IMR-90 (cell line): ENCODE results near the gene NEK11. TPM values are rescaled to one million over a fixed set of nuclear protein-coding genes. Genes with fewer than 3 reads are reported as not detected.

Experiments
- ATAC-seq: fragments of 200-7000 bp; cut with Tn5 transposase; 2 replicates; pipeline ENCODE4 v1.9.1; 2020; ENCODE audit warnings: low read depth, mild to moderate bottlenecking, moderate library complexity
- BruUV-seq: library from RNA; stranded (reverse); fragments of 400-500 nt; replicated peaks from 2 replicates; lab custom pipeline; 2021; lab: Mats Ljungman, UMichigan
- CTCF ChIA-PET: fragments of 300-600 bp; formaldehyde crosslinking; extraction: SDS; loops from one replicate; lab custom pipeline; 2021; ENCODE audit warnings: antibody characterized with exemption; lab: Yijun Ruan, JAX
- POLR2A ChIA-PET: fragments of 300-600 bp; sonication (Branson Sonifier 250); formaldehyde crosslinking; loops from one replicate; lab custom pipeline; 2022; ENCODE audit warnings: antibody characterized with exemption; ENCODE audit not compliant: unreplicated experiment; lab: Charles Lee
- DNase-seq: peaks from one replicate; pipeline ENCODE4 v3.0.0; 2013
- H2AFZ ChIP-seq: replicated peaks from 2 replicates; pipeline ENCODE3; 2013; ENCODE audit warnings: low read length, mild to moderate bottlenecking; ENCODE audit not compliant: poor library complexity
- H2AK5ac ChIP-seq: 2 replicates; pipeline ENCODE4 v1.6.1; 2013; ENCODE audit warnings: low read depth, low read length, inconsistent platforms
- H2AK9ac ChIP-seq: replicated peaks from 2 replicates; pipeline ENCODE3; 2013; ENCODE audit warnings: mild to moderate bottlenecking, low read depth, low read length, moderate library complexity; ENCODE audit not compliant: poor library complexity
- H2BK120ac ChIP-seq: 2 replicates; pipeline ENCODE4 v1.6.1; 2013; ENCODE audit warnings: low read depth, low read length, inconsistent platforms
- H2BK15ac ChIP-seq: 3 replicates; pipeline ENCODE4 v1.6.1; 2013; ENCODE audit warnings: low read depth, low read length, inconsistent platforms
- H2BK20ac ChIP-seq: 2 replicates; pipeline ENCODE4 v1.6.1; 2013; ENCODE audit warnings: low read depth, mild to moderate bottlenecking, inconsistent platforms, low read length, moderate library complexity
- H2BK5ac ChIP-seq: 2 replicates; pipeline ENCODE4 v1.6.1; 2013; ENCODE audit warnings: mild to moderate bottlenecking, low read depth, low read length, inconsistent platforms; ENCODE audit not compliant: poor library complexity, severe bottlenecking
- H3K14ac ChIP-seq: replicated peaks from 2 replicates; pipeline ENCODE4 v1.6.1; 2013; ENCODE audit warnings: low read depth, low read length, inconsistent platforms
- H3K18ac ChIP-seq: 2 replicates; pipeline ENCODE4 v1.6.1; 2013; ENCODE audit warnings: low read depth, low read length, control low read depth
- H3K23ac ChIP-seq: 2 replicates; pipeline ENCODE4 v1.6.1; 2013; ENCODE audit warnings: low read depth, low read length, inconsistent platforms
- H3K27ac ChIP-seq: 2 replicates; pipeline ENCODE4 v1.5.1; 2013; ENCODE audit warnings: mild to moderate bottlenecking, control low read depth, low read length; ENCODE audit not compliant: insufficient read depth
- H3K27me3 ChIP-seq: 2 replicates; pipeline ENCODE4 v1.6.1; 2013; ENCODE audit warnings: low read length; ENCODE audit not compliant: control insufficient read depth, insufficient read depth
- H3K36me3 ChIP-seq: 2 replicates; pipeline ENCODE4 v1.6.1; 2013; ENCODE audit warnings: low read length, mixed read lengths; ENCODE audit not compliant: control insufficient read depth, insufficient read depth
- H3K4ac ChIP-seq: 2 replicates; pipeline ENCODE4 v1.6.1; 2013; ENCODE audit warnings: low read depth, low read length, inconsistent platforms
- H3K4me1 ChIP-seq: 2 replicates; pipeline ENCODE4 v1.6.1; 2013; ENCODE audit warnings: low read length, mixed read lengths; ENCODE audit not compliant: control insufficient read depth, insufficient read depth
- H3K4me2 ChIP-seq: 2 replicates; pipeline ENCODE4 v1.6.1; 2013; ENCODE audit warnings: low read depth, mild to moderate bottlenecking, control low read depth, low read length, moderate library complexity
- H3K4me3 ChIP-seq: 2 replicates; pipeline ENCODE4 v1.5.1; 2013; ENCODE audit warnings: low read depth, mild to moderate bottlenecking, control low read depth, low read length, moderate library complexity; ENCODE audit not compliant: insufficient read depth
- H3K56ac ChIP-seq: 2 replicates; pipeline ENCODE4 v1.6.1; 2013; ENCODE audit warnings: low read length, inconsistent platforms; ENCODE audit not compliant: insufficient read depth; ENCODE audit errors: extremely low read depth
- H3K79me1 ChIP-seq, 2 experiments: 2 replicates each; pipeline ENCODE4 v1.6.1; 2013; ENCODE audit warnings: low read length in 2 of 2, inconsistent platforms in 1 of 2, low read depth in 1 of 2
- H3K9ac ChIP-seq: 2 replicates; pipeline ENCODE4 v1.6.1; 2013; ENCODE audit warnings: low read depth, low read length, control low read depth
- H3K9me1 ChIP-seq: 2 replicates; pipeline ENCODE4 v1.6.1; 2013; ENCODE audit warnings: low read length, inconsistent platforms; ENCODE audit not compliant: insufficient read depth
- H3K9me3 ChIP-seq: 2 replicates; pipeline ENCODE4 v1.6.1; 2013; ENCODE audit warnings: low read length; ENCODE audit not compliant: control insufficient read depth, insufficient read depth
- H4K20me1 ChIP-seq: 2 replicates; pipeline ENCODE4 v1.6.1; 2013; ENCODE audit warnings: low read length, inconsistent platforms; ENCODE audit not compliant: insufficient read depth
- H4K5ac ChIP-seq: 2 replicates; pipeline ENCODE4 v1.6.1; 2013; ENCODE audit warnings: mild to moderate bottlenecking, low read depth, low read length, control low read depth
- H4K8ac ChIP-seq, 2 experiments: 2 replicates each; pipeline ENCODE4 v1.6.1; 2013; ENCODE audit warnings: low read depth in 2 of 2, low read length in 2 of 2, control low read depth in 1 of 2, inconsistent platforms in 1 of 2
- H4K91ac ChIP-seq: 2 replicates; pipeline ENCODE4 v1.6.1; 2013; ENCODE audit warnings: low read depth, low read length, inconsistent platforms; ENCODE audit not compliant: insufficient read depth
- CHD1 ChIP-seq: IDR thresholded peaks from 2 replicates; pipeline ENCODE4 v1.6.1; 2012; ENCODE audit warnings: low read depth, low read length, improper control_type of control experiment
- FOS ChIP-seq: fragments of 150-350 bp; IDR thresholded peaks from 2 replicates; pipeline ENCODE4 v1.6.1; 2016; ENCODE audit warnings: low read depth, low read length
- RCOR1 ChIP-seq: IDR thresholded peaks from 2 replicates; pipeline ENCODE4 v1.6.1; 2012; ENCODE audit warnings: mild to moderate bottlenecking, low read length, improper control_type of control experiment; ENCODE audit not compliant: insufficient replicate concordance
- SMC3 ChIP-seq: fragments of 150-350 bp; IDR thresholded peaks from 2 replicates; pipeline ENCODE4 v1.6.1; 2016; ENCODE audit warnings: low read depth, mild to moderate bottlenecking, antibody characterized with exemption, low read length, moderate library complexity
- USF2 ChIP-seq: fragments of 150-350 bp; IDR thresholded peaks from 2 replicates; pipeline ENCODE4 v1.6.1; 2017; ENCODE audit warnings: mild to moderate bottlenecking, antibody characterized with exemption, low read length, low read depth
- WGBS, 2 experiments: methylation state at CpG; one replicate each; pipeline versions ENCODE4 v1.1.5 to v1.1.7; 2013; ENCODE audit warnings: missing lambda C conversion rate in 2 of 2; ENCODE audit not compliant: insufficient read length in 1 of 2; ENCODE audit errors: extremely low coverage in 2 of 2; 5-methylcytosine and 5-hydroxymethylcytosine counted together
- dilution Hi-C: fragments of 300-500 bp; cut with HindIII; formaldehyde crosslinking; loops from one replicate; pipeline ENCODE4 v1.14.3; 2018; ENCODE audit warnings: low sequenced_read_pairs; ENCODE audit not compliant: unreplicated experiment
- in situ Hi-C: fragments of 300-500 bp; cut with MboI; formaldehyde crosslinking; loops from 3 replicates; pipeline ENCODE4 v1.14.3; 2019; ENCODE audit warnings: low sequenced_read_pairs, inconsistent platforms, mixed read lengths
- intact Hi-C: fragments of 100-400 bp; cut with micrococcal nuclease; formaldehyde crosslinking; loops from 2 replicates; pipeline ENCODE4 v1.10.0; 2022
- polyA plus RNA-seq, 3 experiments: library from polyadenylated mRNA; depleted of rRNA; stranded (reverse); fragments of >200 nt; gene quantifications; 2 replicates each; pipeline ENCODE4 v1.2.3, GENCODE V29; 2012; ENCODE audit warnings: low replicate concordance in 1 of 3
- total RNA-seq: library from RNA; depleted of rRNA; stranded (reverse); fragments of >200 nt; gene quantifications from 2 replicates; pipeline ENCODE4 v1.2.3, GENCODE V29; 2012

NEK11 gene
- total and polyA plus RNA-seq, 2 of the 4 experiments (the other 2 are of a cell fraction): 1.1 to 1.6 TPM

GRCh38 chr3:131141770-131142169, 115.1 kb downstream of the NEK11 start:
- Histone ChIP-seq H3K9me3 (no peaks in the 10 kb centered on the region), H2AFZ (no peak overlapping the region), H4K5ac (no peak overlapping the region), H3K18ac (no peak overlapping the region), H3K27me3 (no peaks in the 10 kb centered on the region), H3K27ac (no peak overlapping the region), H3K4me1 (no peaks in the 10 kb centered on the region), H2AK9ac (no peak overlapping the region), H2BK120ac (no peak overlapping the region), H2AK5ac (no peak overlapping the region), H4K20me1 (no peaks in the 10 kb centered on the region), H3K14ac (no peak overlapping the region), H3K9ac (no peak overlapping the region), H3K36me3 (no peaks in the 10 kb centered on the region), H2BK20ac (no peak overlapping the region), H3K4me2 (no peak overlapping the region), H3K4me3 (no peak overlapping the region), H4K91ac (no peak overlapping the region), H4K8ac (no peak overlapping the region), H3K79me1 (no peaks in the 10 kb centered on the region), H3K9me1 (no peaks in the 10 kb centered on the region), H3K56ac (no peak overlapping the region), H3K4ac (no peak overlapping the region), H3K23ac (no peak overlapping the region), H2BK15ac (no peak overlapping the region), H2BK5ac (no peak overlapping the region)
- ChIA-PET CTCF (no interaction called here), POLR2A (no interaction called here)
- ATAC-seq (no peak), DNase-seq (no peak)
- WGBS, 2 experiments: no CpG with 5 or more reads among the region's 2 CpGs
- intact Hi-C loops: loop anchor here (5.0 kb wide), 1 partner anchor 109 kb away; no protein-coding TSS in a partner anchor
- TF ChIP-seq SMC3: no peak
- TF ChIP-seq RCOR1: no peak
- no peak for TF ChIP-seq USF2
- no peak for TF ChIP-seq CHD1
- TF ChIP-seq FOS: no peak
- no TSS peak for BruUV-seq
- in situ Hi-C loops: no loop called here
- dilution Hi-C loops: no loop called here
